Vagina (tissue), 2 donors: Measurements from ENCODE around the gene PCDHGA6. TPM values are rescaled to one million over a fixed set of nuclear protein-coding genes. Genes with fewer than 3 reads are reported as not detected.
A peak's percentile ranks its signal among the peaks of the same experiment; 100 is the strongest.
"Not testable (repeated sequence)": the region's sequence is repeated elsewhere in the genome, so short reads cannot be mapped to it uniquely, and the experiment has no call there.

Source experiments
- DNase-seq, 2 donors: peaks; one replicate each; pipeline ENCODE4 v3.0.0-alpha.2; 2017; ENCODE audit errors: extremely low spot score in 2 of 2
- H3K27ac ChIP-seq: fragments of 200-600 bp; sonication (generic); one replicate; pipeline ENCODE4 v1.5.1; 2019
- H3K27me3 ChIP-seq: fragments of 200-600 bp; sonication (generic); one replicate; pipeline ENCODE4 v1.5.1; 2019
- H3K36me3 ChIP-seq, 2 donors: fragments of 200-600 bp; sonication (generic); one replicate each; pipeline ENCODE4 v1.5.1; 2017 to 2019
- H3K4me1 ChIP-seq: fragments of 200-600 bp; sonication (generic); one replicate; pipeline ENCODE4 v1.5.1; 2019
- H3K4me3 ChIP-seq, 2 donors: fragments of 200-600 bp; sonication (generic); 1 replicate in 1 of 2; 2 replicates in 1 of 2; pipeline ENCODE4 v1.5.1; 2016 to 2019
- H3K9me3 ChIP-seq: fragments of 200-600 bp; sonication (generic); one replicate; pipeline ENCODE4 v1.5.1; 2019
- CTCF ChIP-seq, 3 experiments: fragments of 450-650 bp in 2 of 3; fragments of 200-600 bp in 1 of 3; sonication (generic) in 1 of 3; IDR thresholded peaks; one replicate each; pipeline ENCODE4 v1.5.1; 2017 to 2019; ENCODE audit warnings: antibody characterized with exemption in 3 of 3, mild to moderate bottlenecking in 2 of 3, moderate library complexity in 2 of 3
- POLR2A ChIP-seq, 2 donors: fragments of 450-650 bp; IDR thresholded peaks; one replicate each; pipeline ENCODE4 v1.6.1; 2017; ENCODE audit warnings: antibody characterized with exemption in 2 of 2, mild to moderate bottlenecking in 2 of 2, moderate library complexity in 2 of 2
- POLR2AphosphoS5 ChIP-seq, 2 donors: sonication (generic); formaldehyde crosslinking; IDR thresholded peaks; one replicate each; pipeline ENCODE4 v1.9.0; 2017; ENCODE audit warnings: antibody characterized with exemption in 2 of 2, mild to moderate bottlenecking in 2 of 2, low read depth in 1 of 2; ENCODE audit not compliant: insufficient read depth in 1 of 2
- intact Hi-C: fragments of 100-400 bp; cut with DNase I; formaldehyde crosslinking; loops from one replicate; pipeline ENCODE4 v1.15.1; 2023
- total RNA-seq: library from RNA; depleted of rRNA; stranded (reverse); fragments of >200 nt; gene quantifications from one replicate; pipeline ENCODE4 v1.2.3, GENCODE V29; 2016

PCDHGA6 gene
- total RNA-seq, 1 donor from 2014 or later, result 6.4 TPM

- TF ChIP-seq CTCF (IDR thresholded peaks at IDR 0.05) (peak in 1 of 3 experiments; percentile 19), POLR2A (IDR thresholded peaks at IDR 0.05) (no peak), POLR2AphosphoS5 (IDR thresholded peaks at IDR 0.05; ENCODE audit: insufficient read depth in 1 of 2, low read depth in 1 of 2) (no peak)
- H3K4me1 ChIP-seq, result no peaks in the 10 kb centered on the region
- H3K9me3 ChIP-seq, result peaks cover 76% of the 10 kb centered on the region
- H3K27me3 ChIP-seq, result no peaks in the 10 kb centered on the region
- H3K36me3 ChIP-seq, result peaks cover 0 to 6% of the 10 kb centered on the region in 2 donors
- peak within 1 kb of the TSS; percentile 10 to 26 for H3K4me3 ChIP-seq
- no peak within 1 kb of the TSS for H3K27ac ChIP-seq
- intact Hi-C loops, result loop anchor here (10.0 kb wide), 2 partner anchors 112 to 152 kb away; no protein-coding TSS in a partner anchor
- no peak for DNase-seq
Measured at GRCh38 chr5:141412854-141413539, 39.3 kb downstream of the PCDHGA6 start, which contains the start of gene PCDHGA10. Gene PCDHGA10, plus strand, starts transcription at chr5:141412987. Its CDS starts 189 bp downstream, at chr5:141413176.

- H3K27me3 ChIP-seq, result no peaks in the 10 kb centered on the region
- intact Hi-C loops, result loop anchor here (10.0 kb wide), 2 partner anchors 111 to 151 kb away; no protein-coding TSS in a partner anchor
- no peak overlapping the region for H3K27ac ChIP-seq
- H3K36me3 ChIP-seq, result peaks cover 0 to 6% of the 10 kb centered on the region in 2 donors
- H3K4me1 ChIP-seq, result no peaks in the 10 kb centered on the region
- H3K9me3 ChIP-seq, result peaks cover 78% of the 10 kb centered on the region
- DNase-seq, result no peak
- peak overlapping the region; percentile 10 to 26 for H3K4me3 ChIP-seq
- TF ChIP-seq POLR2AphosphoS5 (IDR thresholded peaks at IDR 0.05; ENCODE audit: insufficient read depth in 1 of 2, low read depth in 1 of 2) (no peak), CTCF (IDR thresholded peaks at IDR 0.05) (no peak), POLR2A (IDR thresholded peaks at IDR 0.05) (no peak)
Measured at GRCh38 chr5:141413540-141414069, 39.9 kb downstream of the PCDHGA6 start.

GRCh38 chr5:141414548-141415274 lies 41.0 kb downstream of the PCDHGA6 start:
- H3K27me3 ChIP-seq, H3K4me3 ChIP-seq: not testable (repeated sequence)

GRCh38 chr5:141415275-141415618 lies 41.6 kb downstream of the PCDHGA6 start:
- not testable (repeated sequence) for H3K4me1 ChIP-seq, H3K4me3 ChIP-seq, DNase-seq, H3K27me3 ChIP-seq, H3K36me3 ChIP-seq, H3K27ac ChIP-seq
- peaks cover 78% of the 10 kb centered on the region for H3K9me3 ChIP-seq
- intact Hi-C loops, result loop anchor here (10.0 kb wide), 2 partner anchors 110 to 150 kb away; no protein-coding TSS in a partner anchor

More at GRCh38 chr5:141414548-141415274, 41.0 kb downstream of the PCDHGA6 start:
- peaks cover 78% of the 10 kb centered on the region for H3K9me3 ChIP-seq
- not testable (repeated sequence) for H3K36me3 ChIP-seq, DNase-seq, H3K27ac ChIP-seq, H3K4me1 ChIP-seq
- intact Hi-C loops, result loop anchor here (10.0 kb wide), 2 partner anchors 110 to 150 kb away; no protein-coding TSS in a partner anchor

- Histone ChIP-seq H3K9me3 (peaks cover 83% of the 10 kb centered on the region), H3K4me3 (peak within 1 kb of the TSS; percentile 26 to 37), H3K27ac (peak within 1 kb of the TSS; percentile 30)
- peak in 1 of 2 donors; percentile 75 for DNase-seq
- intact Hi-C loops, result loop anchor here (10.0 kb wide), 2 partner anchors 107 to 147 kb away; no protein-coding TSS in a partner anchor
- TF ChIP-seq POLR2AphosphoS5 (IDR thresholded peaks at IDR 0.05; ENCODE audit: insufficient read depth in 1 of 2, low read depth in 1 of 2), result peak in 1 of 2 donors; percentile 43
- peak in 2 of 3 experiments; percentile 32 to 41 for TF ChIP-seq CTCF (IDR thresholded peaks at IDR 0.05)
- not testable (repeated sequence) for H3K36me3 ChIP-seq, H3K4me1 ChIP-seq, H3K27me3 ChIP-seq
Measured at GRCh38 chr5:141417494-141418172, 43.9 kb downstream of the PCDHGA6 start, which contains the start of gene PCDHGB7. Gene PCDHGB7, plus strand, starts transcription at chr5:141417677. Its CDS starts 183 bp downstream, at chr5:141417860.
